Measurements from ENCODE around the gene WDR72. TPM values are rescaled to one million over a fixed set of nuclear protein-coding genes. Genes with fewer than 3 reads are reported as not detected.

WDR72 gene
- total RNA-seq, 3 donors from 2014 or later (not counting 1 experiment from before 2014, with no cell fraction given): 1.6 TPM; not detected in 2

DNA sequence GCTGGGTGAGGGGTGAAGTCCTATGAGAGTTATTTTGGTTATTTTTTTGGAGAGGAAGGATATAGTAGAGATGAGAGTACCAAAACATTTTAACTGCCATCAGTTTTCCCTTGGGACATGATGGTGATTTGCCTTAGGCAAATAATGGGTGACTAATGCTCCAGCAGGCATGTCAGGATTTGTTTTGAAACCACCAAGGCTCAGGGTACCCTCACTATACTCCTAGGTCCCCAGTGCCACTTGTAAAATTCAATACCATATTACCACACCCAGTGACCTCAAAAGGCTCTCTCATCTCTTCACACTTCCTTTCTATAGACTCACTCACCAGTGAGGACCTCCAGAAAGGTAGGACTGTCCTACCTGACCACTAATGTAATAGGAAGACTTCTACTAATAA, 83.6 kb downstream of the WDR72 start:
- Mint-ChIP-seq H3K4me3 (no peak overlapping the region), H3K27me3 (ENCODE audit: low read depth in 2 of 2) (no peaks in the 10 kb centered on the region), H3K27ac (no peak overlapping the region), H3K9me3 (peaks cover 3 to 7% of the 10 kb centered on the region in 2 donors), H3K4me1 (no peaks in the 10 kb centered on the region), H3K36me3 (no peaks in the 10 kb centered on the region)
- Histone ChIP-seq H3K27ac (ENCODE audit: low read length) (no peak overlapping the region), H3K4me1 (ENCODE audit: control insufficient read depth, insufficient read depth, low read length) (no peaks in the 10 kb centered on the region), H3K36me3 (ENCODE audit: control insufficient read depth, insufficient read depth, low read length) (no peaks in the 10 kb centered on the region), H3K27me3 (ENCODE audit: control insufficient read depth, insufficient read depth, low read length) (no peaks in the 10 kb centered on the region), H3K9me3 (ENCODE audit: control insufficient read depth, insufficient read depth, low read length) (no peaks in the 10 kb centered on the region), H3K4me3 (ENCODE audit: low read length) (no peak overlapping the region)
- TF ChIP-seq, protein P1, sequence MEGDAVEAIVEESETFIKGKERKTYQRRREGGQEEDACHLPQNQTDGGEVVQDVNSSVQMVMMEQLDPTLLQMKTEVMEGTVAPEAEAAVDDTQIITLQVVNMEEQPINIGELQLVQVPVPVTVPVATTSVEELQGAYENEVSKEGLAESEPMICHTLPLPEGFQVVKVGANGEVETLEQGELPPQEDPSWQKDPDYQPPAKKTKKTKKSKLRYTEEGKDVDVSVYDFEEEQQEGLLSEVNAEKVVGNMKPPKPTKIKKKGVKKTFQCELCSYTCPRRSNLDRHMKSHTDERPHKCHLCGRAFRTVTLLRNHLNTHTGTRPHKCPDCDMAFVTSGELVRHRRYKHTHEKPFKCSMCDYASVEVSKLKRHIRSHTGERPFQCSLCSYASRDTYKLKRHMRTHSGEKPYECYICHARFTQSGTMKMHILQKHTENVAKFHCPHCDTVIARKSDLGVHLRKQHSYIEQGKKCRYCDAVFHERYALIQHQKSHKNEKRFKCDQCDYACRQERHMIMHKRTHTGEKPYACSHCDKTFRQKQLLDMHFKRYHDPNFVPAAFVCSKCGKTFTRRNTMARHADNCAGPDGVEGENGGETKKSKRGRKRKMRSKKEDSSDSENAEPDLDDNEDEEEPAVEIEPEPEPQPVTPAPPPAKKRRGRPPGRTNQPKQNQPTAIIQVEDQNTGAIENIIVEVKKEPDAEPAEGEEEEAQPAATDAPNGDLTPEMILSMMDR (IDR thresholded peaks at IDR 0.05): no peak
- DNase-seq (no peak), ATAC-seq (no peak)
- intact Hi-C loops (cut with micrococcal nuclease): no loop called here

DNA sequence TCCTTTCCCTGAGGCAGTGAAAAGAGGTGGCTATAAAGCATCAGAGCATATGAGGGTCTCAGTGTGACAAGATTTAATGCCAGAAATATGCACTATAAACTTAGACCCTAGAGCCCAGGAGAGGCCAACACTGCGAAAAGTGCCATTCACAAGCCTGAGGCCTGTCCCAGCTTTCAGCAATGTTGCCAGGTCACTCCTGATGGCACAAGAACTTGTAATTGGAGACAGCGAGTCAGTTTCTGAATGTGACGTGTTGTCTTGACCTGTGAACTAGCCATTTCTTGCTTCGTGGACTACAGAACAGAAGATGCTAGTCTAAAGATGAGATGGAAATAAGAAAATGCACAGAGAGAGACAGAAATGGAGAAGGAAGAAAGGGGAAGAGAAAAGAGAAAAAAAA, 87.9 kb downstream of the WDR72 start:
- Mint-ChIP-seq H3K27me3 (ENCODE audit: low read depth in 2 of 2) (no peaks in the 10 kb centered on the region), H3K36me3 (no peaks in the 10 kb centered on the region), H3K4me1 (no peaks in the 10 kb centered on the region), H3K27ac (no peak overlapping the region), H3K9me3 (peaks cover 0 to 2% of the 10 kb centered on the region in 2 donors), H3K4me3 (no peak overlapping the region)
- Histone ChIP-seq H3K4me1 (ENCODE audit: control insufficient read depth, insufficient read depth, low read length) (no peaks in the 10 kb centered on the region), H3K36me3 (ENCODE audit: control insufficient read depth, insufficient read depth, low read length) (no peaks in the 10 kb centered on the region), H3K27ac (ENCODE audit: low read length) (no peak overlapping the region), H3K4me3 (ENCODE audit: low read length) (no peak overlapping the region), H3K9me3 (ENCODE audit: control insufficient read depth, insufficient read depth, low read length) (no peaks in the 10 kb centered on the region), H3K27me3 (ENCODE audit: control insufficient read depth, insufficient read depth, low read length) (no peaks in the 10 kb centered on the region)
- DNase-seq (no peak), ATAC-seq (no peak)
- 82% methylated on average over 4 of the region's 4 CpGs for WGBS (ENCODE audit: insufficient coverage)
- intact Hi-C loops (cut with micrococcal nuclease): no loop called here
- TF ChIP-seq, protein P1 (IDR thresholded peaks at IDR 0.05): no peak

DNA sequence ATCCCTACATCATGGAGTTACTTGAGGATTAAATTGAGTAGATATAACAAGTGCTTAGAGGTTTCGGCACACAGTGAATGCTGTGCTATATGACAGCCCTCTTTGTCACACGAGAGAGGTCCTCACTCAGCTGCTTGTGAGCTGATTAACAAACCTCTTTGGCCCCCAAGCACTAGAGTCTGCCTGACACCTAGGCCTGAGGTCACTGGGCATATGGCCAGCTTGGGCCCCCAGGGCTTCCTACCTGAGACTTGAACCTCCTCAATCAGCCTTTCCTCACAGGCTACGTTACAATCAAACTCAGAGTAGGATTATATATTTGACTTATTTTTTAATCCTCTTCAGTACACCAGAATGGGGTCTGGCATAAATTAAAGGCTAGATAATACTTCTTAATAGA, 88.8 kb downstream of the WDR72 start:
- Histone ChIP-seq H3K9me3 (ENCODE audit: control insufficient read depth, insufficient read depth, low read length) (no peaks in the 10 kb centered on the region), H3K4me1 (ENCODE audit: control insufficient read depth, insufficient read depth, low read length) (no peaks in the 10 kb centered on the region), H3K36me3 (ENCODE audit: control insufficient read depth, insufficient read depth, low read length) (no peaks in the 10 kb centered on the region), H3K27ac (ENCODE audit: low read length) (no peak overlapping the region), H3K27me3 (ENCODE audit: control insufficient read depth, insufficient read depth, low read length) (no peaks in the 10 kb centered on the region), H3K4me3 (ENCODE audit: low read length) (no peak overlapping the region)
- peaks cover 0 to 2% of the 10 kb centered on the region in 2 donors for H3K9me3 Mint-ChIP-seq
- TF ChIP-seq, protein P1 (IDR thresholded peaks at IDR 0.05): no peak
- 75% methylated on average over 2 of the region's 3 CpGs for whole genome bisulfite sequencing (ENCODE audit: insufficient coverage)
- H3K36me3 Mint-ChIP-seq: no peaks in the 10 kb centered on the region
- ATAC-seq: no peak
- no peak overlapping the region for H3K4me3 Mint-ChIP-seq
- DNase-seq: no peak
- H3K4me1 Mint-ChIP-seq: no peaks in the 10 kb centered on the region
- H3K27ac Mint-ChIP-seq: no peak overlapping the region
- intact Hi-C loops (cut with micrococcal nuclease): no loop called here
- H3K27me3 Mint-ChIP-seq (ENCODE audit: low read depth in 2 of 2): no peaks in the 10 kb centered on the region

DNA sequence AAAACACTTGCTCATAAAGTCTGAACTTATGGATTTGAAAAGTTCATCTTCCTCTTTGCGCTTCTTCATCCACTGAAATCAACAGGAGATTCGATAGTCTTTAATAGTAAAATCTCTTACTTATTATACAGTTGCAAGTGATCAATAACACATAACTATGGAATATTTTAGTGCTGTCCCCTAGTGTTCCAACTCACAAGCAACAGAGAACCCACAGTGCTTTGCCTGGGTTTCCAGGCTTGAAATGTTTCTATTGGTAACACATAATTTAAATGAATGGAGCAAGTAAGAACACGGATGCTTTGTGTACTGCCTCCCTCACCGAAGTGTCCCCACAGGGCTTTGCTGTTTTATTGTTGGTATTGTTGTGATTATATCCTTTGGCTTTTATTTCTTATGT, 93.5 kb downstream of the WDR72 start:
- no peaks in the 10 kb centered on the region for H3K36me3 ChIP-seq (ENCODE audit: control insufficient read depth, insufficient read depth, low read length)
- intact Hi-C loops (cut with micrococcal nuclease): no loop called here
- no peaks in the 10 kb centered on the region for H3K9me3 ChIP-seq (ENCODE audit: control insufficient read depth, insufficient read depth, low read length)
- Mint-ChIP-seq H3K36me3 (no peaks in the 10 kb centered on the region), H3K9me3 (no peaks in the 10 kb centered on the region), H3K4me1 (no peaks in the 10 kb centered on the region), H3K27me3 (ENCODE audit: low read depth in 2 of 2) (no peaks in the 10 kb centered on the region), H3K4me3 (no peak overlapping the region), H3K27ac (no peak overlapping the region)
- TF ChIP-seq, protein P1 (IDR thresholded peaks at IDR 0.05): no peak
- no peaks in the 10 kb centered on the region for H3K27me3 ChIP-seq (ENCODE audit: control insufficient read depth, insufficient read depth, low read length)
- no peak for ATAC-seq
- no peaks in the 10 kb centered on the region for H3K4me1 ChIP-seq (ENCODE audit: control insufficient read depth, insufficient read depth, low read length)
- no peak for DNase-seq
- WGBS (ENCODE audit: insufficient coverage): 73% methylated on average over 2 of the region's 4 CpGs
- H3K27ac ChIP-seq (ENCODE audit: low read length): no peak overlapping the region
- no peak overlapping the region for H3K4me3 ChIP-seq (ENCODE audit: low read length)

Measured in natural killer cell (primary cell).